Activated T-helper 1 cell treated with Interleukin-2 at 50 U/mL for 16 hours (primary cell): ENCODE measurements around the gene FIGLA.
"Not testable (repeated sequence)": the region's sequence is repeated elsewhere in the genome, so short reads cannot be mapped to it uniquely, and the experiment has no call there.

ENCODE experiments used
- DNase-seq: peaks from one replicate; pipeline ENCODE4 v3.0.0-alpha.2; 2020; ENCODE audit warnings: low read depth

FIGLA gene

GRCh38 chr2:70746094-70746974 lies 44.1 kb downstream of the FIGLA start:
- no peak for DNase-seq

- DNase-seq, result no peak
These were observed 45.1 kb downstream of the FIGLA start for GRCh38 chr2:70745276-70745825.

- DNase-seq, result no peak
These were observed 46.0 kb downstream of the FIGLA start for GRCh38 chr2:70744397-70744796.

- DNase-seq, result no peak
These were observed 46.8 kb downstream of the FIGLA start for GRCh38 chr2:70743677-70744076.

- no peak for DNase-seq
These were observed 47.4 kb downstream of the FIGLA start for GRCh38 chr2:70743068-70743467.

- not testable (repeated sequence) for DNase-seq
These were observed 51.0 kb downstream of the FIGLA start for GRCh38 chr2:70739492-70739891.

GRCh38 chr2:70738159-70738558 lies 52.3 kb downstream of the FIGLA start:
- no peak for DNase-seq

GRCh38 chr2:70735071-70735470 lies 55.4 kb downstream of the FIGLA start:
- DNase-seq, result no peak

- DNase-seq, result no peak
These were observed 56.7 kb downstream of the FIGLA start for GRCh38 chr2:70733646-70734180.

GRCh38 chr2:70732766-70733645 lies 57.4 kb downstream of the FIGLA start:
- no peak for DNase-seq

- no peak for DNase-seq
These were observed 59.7 kb downstream of the FIGLA start for GRCh38 chr2:70730730-70731129.

GRCh38 chr2:70729647-70730046 lies 60.8 kb downstream of the FIGLA start:
- no peak for DNase-seq

- DNase-seq, result no peak
These were observed 62.3 kb downstream of the FIGLA start for GRCh38 chr2:70728128-70728527.
